Urinary bladder (tissue), 4 donors: ENCODE data around the gene ACTC1. TPM values are rescaled to one million over a fixed set of nuclear protein-coding genes. Genes with fewer than 3 reads are reported as not detected.

Experiments
- DNase-seq: peaks from one replicate; pipeline ENCODE4 v3.0.0-alpha.2; 2015; ENCODE audit errors: extremely low spot score
- H3K27ac ChIP-seq: one replicate; pipeline ENCODE4 v1.5.1; 2013; ENCODE audit warnings: low read depth, mild to moderate bottlenecking, moderate library complexity
- H3K36me3 ChIP-seq: one replicate; pipeline ENCODE4 v1.6.1; 2013; ENCODE audit warnings: mild to moderate bottlenecking, moderate library complexity; ENCODE audit not compliant: insufficient read depth
- H3K4me1 ChIP-seq: one replicate; pipeline ENCODE4 v1.6.1; 2013; ENCODE audit warnings: mild to moderate bottlenecking, moderate library complexity; ENCODE audit not compliant: insufficient read depth
- H3K4me3 ChIP-seq: one replicate; pipeline ENCODE4 v1.5.1; 2013; ENCODE audit warnings: low read depth, low read length
- WGBS: extraction: QIAGEN DNeasy Blood & Tissue Kit; methylation state at CpG from one replicate; pipeline ENCODE4 v1.1.7; 2013; 5-methylcytosine and 5-hydroxymethylcytosine counted together
- polyA plus RNA-seq: library from polyadenylated mRNA; stranded (reverse); fragments of 200-250 nt; gene quantifications from one replicate; pipeline ENCODE4 v1.2.3, GENCODE V29; 2013
- total RNA-seq: library from RNA; depleted of rRNA; stranded (reverse); fragments of >200 nt; gene quantifications from one replicate; pipeline ENCODE4 v1.2.3, GENCODE V29; 2014
- donor health status: healthy with polysubstance abuse.
- donor health status: healthy.

The ACTC1 gene
- total and polyA plus RNA-seq, 2 donors = 187 to 1,546 TPM

DNA sequence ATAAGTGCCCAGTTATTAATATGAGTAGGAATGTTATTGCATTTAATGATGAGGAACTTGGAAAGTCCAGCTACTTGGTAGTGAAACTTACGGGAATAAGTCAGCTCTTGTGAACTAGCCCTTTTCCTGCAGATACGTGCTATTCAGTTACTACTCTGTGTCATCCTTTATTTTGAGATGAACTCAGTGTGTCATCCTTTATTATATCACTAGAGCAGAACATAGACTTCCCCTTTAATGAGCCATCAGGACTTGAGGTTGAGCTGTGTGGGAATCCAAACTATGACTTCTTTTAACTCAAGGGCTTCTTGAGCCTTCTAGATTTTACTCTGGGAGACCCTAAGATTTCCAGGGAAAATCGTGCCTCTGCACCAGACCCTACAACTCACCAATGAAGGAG, 3.6 kb downstream of the ACTC1 start:
- DNase-seq = no peak
- 58% methylated on average over 3 of the region's 3 CpGs for WGBS
- Histone ChIP-seq H3K4me1 (peaks cover 3% of the 10 kb centered on the region), H3K27ac (no peak overlapping the region), H3K36me3 (no peaks in the 10 kb centered on the region), H3K4me3 (no peak overlapping the region)

DNA sequence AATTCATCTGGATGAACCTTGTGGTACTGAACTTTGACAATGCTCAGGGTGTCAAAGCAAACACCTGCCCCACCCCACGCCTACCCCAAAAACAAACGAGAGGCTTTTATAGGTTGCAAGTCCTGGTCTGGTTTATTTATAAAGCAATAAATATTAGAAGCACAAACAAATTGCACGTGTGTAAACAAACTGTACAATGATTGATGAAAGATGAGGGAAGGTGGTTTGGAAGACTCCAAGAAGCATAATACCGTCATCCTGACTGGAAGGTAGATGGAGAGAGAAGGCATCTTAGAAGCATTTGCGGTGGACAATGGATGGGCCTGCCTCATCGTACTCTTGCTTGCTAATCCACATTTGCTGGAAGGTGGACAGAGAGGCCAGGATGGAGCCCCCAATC, 5.2 kb downstream of the ACTC1 start:
- WGBS = 66% methylated on average over 6 of the region's 6 CpGs
- no peak for DNase-seq
- Histone ChIP-seq H3K27ac (no peak overlapping the region), H3K4me3 (no peak overlapping the region), H3K4me1 (no peaks in the 10 kb centered on the region), H3K36me3 (no peaks in the 10 kb centered on the region)

DNA sequence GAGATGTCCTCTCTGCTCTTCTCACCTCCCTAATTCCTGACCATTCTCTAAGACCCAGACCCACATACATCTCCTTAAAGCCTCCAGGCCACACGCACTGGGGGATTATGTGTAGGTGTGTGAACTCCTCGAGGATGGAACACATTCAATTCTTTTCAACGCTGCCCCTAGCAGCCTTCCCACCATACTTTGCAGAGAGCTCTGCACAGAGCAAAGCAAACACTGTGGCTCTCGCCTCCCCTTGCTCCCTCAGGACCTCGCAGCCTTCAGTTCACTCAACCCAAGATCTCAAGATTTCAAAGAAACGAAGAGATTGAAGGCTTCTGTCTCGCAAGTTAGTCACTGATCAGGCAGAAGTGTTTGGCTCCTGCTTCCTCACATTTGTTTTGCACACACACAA, 6.0 kb downstream of the ACTC1 start:
- Histone ChIP-seq H3K27ac (no peak overlapping the region), H3K4me3 (no peak overlapping the region), H3K4me1 (no peaks in the 10 kb centered on the region), H3K36me3 (no peaks in the 10 kb centered on the region)
- DNase-seq = no peak
- WGBS = 53% methylated on average over 7 of the region's 7 CpGs

DNA sequence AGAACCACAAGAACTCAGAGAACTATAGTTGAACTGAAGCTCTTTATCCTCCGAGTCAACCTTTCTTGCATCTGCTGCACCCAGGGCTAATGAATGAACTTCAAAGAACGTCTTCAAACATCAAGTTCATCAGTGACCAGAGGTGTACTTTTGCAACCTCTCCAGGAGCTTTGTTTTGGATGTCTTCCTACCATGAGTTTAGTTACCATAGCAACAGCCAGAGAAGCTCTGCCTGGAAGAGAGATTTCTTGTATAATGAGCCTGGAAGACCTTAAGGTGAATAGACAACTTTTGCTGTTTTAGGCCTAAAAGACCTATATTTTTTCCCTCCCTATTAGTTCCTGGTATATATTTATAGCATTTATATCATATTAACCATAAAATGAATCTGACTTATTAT, 9.1 kb downstream of the ACTC1 start:
- 77% methylated on average over 2 of the region's 2 CpGs for WGBS
- no peak overlapping the region for H3K4me3 ChIP-seq
- H3K4me1 ChIP-seq = no peaks in the 10 kb centered on the region
- H3K36me3 ChIP-seq = no peaks in the 10 kb centered on the region
- no peak overlapping the region for H3K27ac ChIP-seq
- no peak for DNase-seq

DNA sequence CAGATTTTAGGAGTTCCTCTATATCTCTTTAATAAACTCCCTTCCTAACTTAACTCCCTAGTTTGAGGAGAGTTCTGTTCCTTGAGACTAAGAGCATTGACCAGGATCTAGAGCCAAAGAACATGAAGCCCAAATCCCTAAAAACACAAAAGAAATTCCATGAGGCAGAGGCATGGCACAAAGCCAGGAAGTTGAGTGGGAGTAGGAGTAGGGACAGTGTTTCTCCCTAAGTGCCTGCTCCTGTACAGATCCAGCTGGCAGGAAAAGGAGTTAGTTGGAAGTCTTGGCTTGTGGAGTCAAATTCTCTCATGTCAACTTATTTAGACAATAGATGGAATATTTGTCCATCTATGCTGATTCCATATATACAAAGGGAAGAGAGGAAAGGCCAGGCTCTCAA, 11.4 kb downstream of the ACTC1 start:
- DNase-seq = no peak
- no peaks in the 10 kb centered on the region for H3K36me3 ChIP-seq
- no peak overlapping the region for H3K4me3 ChIP-seq
- no peaks in the 10 kb centered on the region for H3K4me1 ChIP-seq
- H3K27ac ChIP-seq = no peak overlapping the region

DNA sequence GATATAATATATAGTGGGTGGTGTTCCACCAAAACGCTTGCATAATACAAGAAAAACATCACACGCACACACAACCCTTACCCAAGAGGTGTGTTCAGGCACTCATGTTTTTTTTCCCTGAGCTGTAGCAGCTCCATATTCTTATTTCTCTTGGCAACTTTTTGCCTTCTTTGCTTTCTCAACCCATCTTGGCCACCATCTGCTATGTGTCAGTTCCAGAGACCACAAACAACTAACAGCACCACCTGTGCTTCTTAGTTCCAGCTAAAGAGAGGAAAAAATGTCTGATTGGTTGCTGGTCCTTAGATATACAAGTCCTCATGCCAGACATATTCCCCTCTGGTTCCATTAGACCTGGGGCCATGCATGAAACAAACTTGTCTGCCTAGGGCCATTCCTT, 11.9 kb downstream of the ACTC1 start:
- H3K4me1 ChIP-seq = no peaks in the 10 kb centered on the region
- DNase-seq = no peak
- H3K4me3 ChIP-seq = no peak overlapping the region
- H3K27ac ChIP-seq = no peak overlapping the region
- no peaks in the 10 kb centered on the region for H3K36me3 ChIP-seq
- 98% methylated on average over 2 of the region's 2 CpGs for WGBS

DNA sequence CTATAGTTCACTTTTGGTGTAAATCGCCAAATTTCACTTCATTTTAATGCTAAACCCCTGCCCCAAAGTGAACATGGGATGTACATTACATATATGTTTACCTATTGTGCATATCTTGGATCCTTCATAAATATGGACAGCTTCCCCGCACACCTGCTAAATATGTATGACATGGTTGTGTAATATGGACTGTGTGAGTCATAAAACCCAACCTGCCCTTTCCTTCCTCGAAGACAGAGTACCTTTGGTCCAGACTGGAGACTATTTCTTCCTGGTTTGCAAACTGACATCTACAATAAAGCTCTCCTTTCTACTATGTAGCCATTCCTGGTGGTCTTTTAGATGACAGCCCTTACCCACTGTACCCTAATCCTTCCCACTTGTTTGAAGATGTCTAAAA, 12.4 kb downstream of the ACTC1 start:
- no peak overlapping the region for H3K27ac ChIP-seq
- H3K4me1 ChIP-seq = no peaks in the 10 kb centered on the region
- 83% methylated on average over 3 of the region's 3 CpGs for WGBS
- no peak overlapping the region for H3K4me3 ChIP-seq
- H3K36me3 ChIP-seq = no peaks in the 10 kb centered on the region
- no peak for DNase-seq

DNA sequence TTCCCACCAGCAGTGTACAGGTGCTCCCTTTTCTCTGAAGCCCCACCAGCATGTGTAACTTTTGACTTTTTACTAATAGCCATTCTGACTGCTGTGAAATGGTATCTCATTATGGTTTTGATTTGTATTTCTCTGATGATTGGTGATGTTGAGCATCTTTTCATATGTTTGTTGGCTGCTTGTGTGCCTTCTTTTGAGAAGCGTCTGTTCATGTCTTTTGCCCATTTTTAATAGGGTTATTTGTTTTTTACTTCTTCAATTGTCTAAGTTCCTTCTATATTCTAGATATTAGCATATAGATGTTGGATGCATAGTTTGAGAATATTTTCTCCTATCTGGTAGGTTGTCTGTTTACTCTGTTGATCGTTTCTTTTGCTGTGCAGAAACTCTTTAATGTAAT, 14.6 kb downstream of the ACTC1 start:
- no peak for DNase-seq
- Histone ChIP-seq H3K4me3 (no peak overlapping the region), H3K4me1 (no peaks in the 10 kb centered on the region), H3K36me3 (no peaks in the 10 kb centered on the region), H3K27ac (no peak overlapping the region)
- 77% methylated on average over 2 of the region's 2 CpGs for WGBS

DNA sequence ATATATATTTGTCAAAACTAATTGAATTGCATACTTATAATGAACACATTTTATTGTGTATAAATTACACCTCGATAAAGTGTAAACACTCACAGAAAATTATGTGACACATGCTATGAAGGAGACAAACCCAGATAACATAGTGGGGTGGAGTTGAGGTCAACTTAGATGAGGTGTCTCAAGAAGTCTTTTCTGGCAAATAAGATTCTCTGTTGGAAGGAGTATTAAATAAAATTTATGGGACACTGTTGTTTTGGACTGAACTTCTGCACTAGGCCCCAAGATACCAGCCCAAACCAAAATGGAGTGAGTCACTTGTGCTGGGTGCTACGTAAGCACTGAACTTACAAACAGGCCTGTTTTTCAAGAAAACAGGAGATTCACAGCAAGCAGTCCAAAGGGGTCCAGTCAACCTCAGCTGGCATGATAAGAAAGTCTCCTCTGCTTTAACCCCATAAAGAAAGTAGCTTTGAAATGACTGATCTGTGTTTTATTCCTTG, 18.7 kb downstream of the ACTC1 start:
- Histone ChIP-seq H3K4me3 (no peak overlapping the region), H3K27ac (no peak overlapping the region)
- WGBS = 40% methylated on average over 2 of the region's 2 CpGs

DNA sequence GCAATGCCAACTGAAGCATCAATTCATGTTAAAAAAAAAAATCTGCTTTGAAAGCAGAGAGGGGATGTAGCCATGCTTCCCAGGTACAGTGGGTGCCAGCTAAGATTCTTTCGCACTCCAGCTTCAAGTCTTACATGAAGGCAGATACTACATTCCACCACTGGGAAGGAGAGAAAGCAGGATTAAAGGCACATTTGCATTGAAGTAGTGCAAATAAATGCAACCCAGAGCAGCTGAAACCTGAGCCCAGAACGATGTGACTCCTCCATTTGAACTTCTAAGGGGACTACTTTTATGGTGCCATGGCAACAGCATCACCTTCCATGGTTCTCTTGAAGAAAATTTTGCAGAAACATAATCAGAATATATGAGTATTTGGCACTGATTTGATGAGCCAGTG, 21.4 kb downstream of the ACTC1 start:
- DNase-seq = no peak
- Histone ChIP-seq H3K4me1 (no peaks in the 10 kb centered on the region), H3K4me3 (no peak overlapping the region), H3K36me3 (no peaks in the 10 kb centered on the region), H3K27ac (no peak overlapping the region)
- WGBS = 44% methylated on average over 2 of the region's 2 CpGs

More for the DNA sequence above, 18.7 kb downstream of the ACTC1 start:
- DNase-seq = no peak
- no peaks in the 10 kb centered on the region for H3K4me1 ChIP-seq
- H3K36me3 ChIP-seq = no peaks in the 10 kb centered on the region

DNA sequence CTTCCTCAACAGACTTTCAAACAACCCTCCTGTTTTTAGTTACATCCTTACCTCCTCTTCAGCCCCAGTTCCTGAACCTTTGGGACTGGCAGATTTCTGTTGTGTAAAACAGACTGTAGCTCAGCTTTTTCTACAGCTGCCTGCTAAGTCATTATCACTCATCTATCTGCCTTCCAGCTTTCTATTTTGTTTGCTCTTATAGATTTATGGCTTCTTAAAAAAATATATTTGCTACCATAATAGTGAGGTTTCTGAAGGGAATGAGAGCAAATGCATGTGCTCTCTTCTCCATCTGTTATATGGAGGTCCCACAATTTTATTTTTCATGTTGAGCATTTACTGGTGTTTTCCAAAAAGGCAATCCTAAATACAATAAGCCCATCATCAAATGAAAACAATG, 22.3 kb downstream of the ACTC1 start:
- Histone ChIP-seq H3K4me3 (no peak overlapping the region), H3K27ac (no peak overlapping the region), H3K4me1 (no peaks in the 10 kb centered on the region), H3K36me3 (no peaks in the 10 kb centered on the region)
- no peak for DNase-seq

DNA sequence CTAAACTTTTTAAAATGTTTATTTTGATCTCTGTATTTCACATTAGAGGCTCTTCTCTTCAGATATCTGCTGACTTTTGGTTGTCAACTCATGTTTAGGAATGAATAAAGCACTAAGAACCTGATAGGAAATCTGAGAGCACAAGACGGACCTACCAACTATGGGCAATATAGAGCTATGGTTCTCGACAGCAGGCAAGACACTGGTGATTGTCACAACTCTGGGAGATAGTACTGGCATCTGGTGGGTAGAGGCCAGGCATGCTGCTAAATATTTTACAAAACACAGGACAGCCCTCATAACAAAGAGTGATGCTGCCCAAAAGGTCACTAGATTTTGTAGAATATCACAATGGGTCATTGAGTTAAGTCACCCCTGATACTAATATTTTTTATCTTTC, 23.0 kb downstream of the ACTC1 start:
- WGBS = 81% methylated on average over 2 of the region's 2 CpGs
- Histone ChIP-seq H3K27ac (no peak overlapping the region), H3K36me3 (no peaks in the 10 kb centered on the region), H3K4me1 (no peaks in the 10 kb centered on the region), H3K4me3 (no peak overlapping the region)
- DNase-seq = no peak

DNA sequence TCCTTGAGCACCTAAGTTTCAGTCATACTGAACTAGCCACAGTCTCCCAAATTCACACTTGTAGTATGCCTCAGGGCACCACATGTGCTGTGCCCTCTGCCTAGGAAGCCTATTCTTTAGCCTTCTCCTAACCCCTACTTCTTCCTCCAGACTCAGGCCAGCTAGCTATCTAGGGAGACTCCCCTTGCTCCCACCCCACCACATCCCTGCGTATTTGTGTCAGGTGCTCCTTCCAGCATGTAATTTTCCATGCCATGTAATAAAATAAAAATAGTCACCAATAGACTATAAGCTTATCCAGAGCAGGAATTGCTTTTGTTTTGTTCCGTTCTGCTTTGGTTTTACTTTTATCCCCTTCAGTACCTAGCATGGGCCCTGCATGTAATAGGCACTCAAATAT, 25.6 kb downstream of the ACTC1 start:
- H3K27ac ChIP-seq = no peak overlapping the region
- H3K4me3 ChIP-seq = no peak overlapping the region
- no peaks in the 10 kb centered on the region for H3K4me1 ChIP-seq
- DNase-seq = no peak
- no peaks in the 10 kb centered on the region for H3K36me3 ChIP-seq
- 85% methylated on average over 2 of the region's 2 CpGs for WGBS

DNA sequence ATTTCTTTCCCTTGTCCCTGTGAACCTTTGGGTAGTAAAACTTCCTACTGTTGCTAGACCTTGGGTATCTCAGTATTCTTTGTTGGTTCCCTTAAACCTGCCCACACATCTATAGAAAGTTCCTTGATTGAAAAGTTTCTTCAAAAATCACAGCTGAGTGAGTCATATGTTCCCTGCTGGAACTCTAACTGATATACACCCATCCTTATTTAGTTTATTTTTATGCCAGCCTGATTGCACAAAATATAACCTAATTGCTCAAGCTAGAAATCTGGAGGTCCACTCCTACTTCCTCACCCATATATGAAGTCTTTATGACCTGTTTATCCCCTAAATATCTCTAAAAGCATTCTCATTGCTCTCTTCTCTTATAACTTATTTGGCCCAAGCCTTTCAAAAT, 26.8 kb downstream of the ACTC1 start:
- DNase-seq = no peak
- no peak overlapping the region for H3K4me3 ChIP-seq
- no peak overlapping the region for H3K27ac ChIP-seq
- no peaks in the 10 kb centered on the region for H3K4me1 ChIP-seq
- H3K36me3 ChIP-seq = no peaks in the 10 kb centered on the region

DNA sequence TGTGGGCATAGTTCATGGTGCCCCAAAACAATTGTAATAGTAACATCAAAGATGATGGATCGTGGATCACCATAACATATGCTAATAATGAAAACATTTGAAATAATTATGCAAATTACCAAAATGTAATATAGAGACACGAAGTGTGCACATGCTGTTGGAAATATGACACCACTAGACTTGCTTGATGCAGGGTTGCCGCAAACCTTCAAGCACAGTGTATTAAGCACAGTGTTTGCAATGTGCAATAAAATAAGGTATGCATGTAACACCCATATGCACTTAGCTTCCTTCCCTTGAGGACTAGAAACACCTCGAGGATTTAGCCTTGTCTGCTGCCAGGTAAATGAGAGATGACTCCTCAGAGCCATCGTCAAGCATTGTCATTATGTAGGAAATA, 29.6 kb downstream of the ACTC1 start:
- Histone ChIP-seq H3K4me3 (no peak overlapping the region), H3K4me1 (no peaks in the 10 kb centered on the region), H3K36me3 (no peaks in the 10 kb centered on the region), H3K27ac (no peak overlapping the region)
- WGBS = 75% methylated on average over 5 of the region's 5 CpGs
- DNase-seq = no peak
